ENCODE measurements around the gene GOSR2. TPM values are rescaled to one million over a fixed set of nuclear protein-coding genes. Genes with fewer than 3 reads are reported as not detected.
A peak's percentile ranks its signal among the peaks of the same experiment; 100 is the strongest.

The GOSR2 gene
- total RNA-seq (10 to 100 TPM; 72.2 to 92.8 TPM), polyA plus RNA-seq (ENCODE audit: insufficient read depth, low read depth, low replicate concordance) (92.4 TPM)
- long read RNA-seq, donor 1, transcript GOSR2-232 (6 exons, 3,964 nt), result major isoform, 16 of 23 reads
- long read RNA-seq, donor 1, partial matches to known transcripts, result 0 of 23 reads
- long read RNA-seq, donor 1, other reads (novel, unspliced or antisense), result 0 of 23 reads
- long read RNA-seq, donor 2, transcript GOSR2-232 (6 exons, 3,964 nt), result major isoform, 5 of 9 reads
- long read RNA-seq, donor 2, partial matches to known transcripts, result 0 of 9 reads
- long read RNA-seq, donor 2, other reads (novel, unspliced or antisense), result 0 of 9 reads

DNA sequence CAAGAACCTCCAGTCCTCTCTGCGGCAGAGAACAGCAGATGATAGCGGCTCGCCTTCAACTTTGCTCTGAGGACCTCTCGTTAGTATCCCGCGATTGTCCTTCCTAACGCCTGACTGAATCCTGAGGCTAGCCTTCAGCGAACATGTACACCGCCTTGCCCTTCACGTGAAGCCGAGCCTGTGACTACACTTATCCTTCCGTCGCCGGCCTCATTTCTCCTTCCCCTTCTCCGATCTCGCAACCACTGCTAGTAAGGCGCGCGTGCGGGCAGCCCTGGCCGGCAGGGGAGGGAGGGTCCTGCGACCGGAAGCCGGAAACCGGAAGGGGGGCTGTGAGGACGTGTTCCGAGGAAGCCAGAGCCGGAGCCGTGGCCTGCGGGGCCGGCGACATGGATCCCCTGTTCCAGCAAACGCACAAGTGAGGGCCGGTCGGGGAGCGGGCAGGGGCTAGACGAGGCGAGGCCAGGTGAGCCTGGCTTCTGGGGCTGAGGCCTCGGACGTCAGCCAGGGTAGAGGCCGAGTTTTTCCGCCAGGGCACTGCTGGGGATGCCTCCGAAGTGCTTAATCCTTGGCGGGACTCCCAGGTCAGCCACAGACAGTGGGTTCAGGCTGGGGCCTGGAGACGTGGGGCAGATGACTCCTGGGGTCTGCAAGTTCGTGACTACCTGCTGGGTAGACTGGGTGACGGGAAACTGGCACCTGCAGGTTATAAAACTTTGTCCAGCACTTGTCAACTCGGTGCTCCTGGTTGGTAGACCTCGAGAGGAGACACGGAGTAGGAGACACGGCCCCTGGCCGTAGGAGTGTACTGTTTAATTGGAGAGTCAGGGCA is at the start of gene GOSR2:
Gene GOSR2, plus strand, starts transcription at position 357 of the 832 bp plus-strand sequence. Its CDS starts 33 bp downstream, at position 390.
- DNase-seq, result peak; percentile 94
- TF ChIP-seq, protein P1, sequence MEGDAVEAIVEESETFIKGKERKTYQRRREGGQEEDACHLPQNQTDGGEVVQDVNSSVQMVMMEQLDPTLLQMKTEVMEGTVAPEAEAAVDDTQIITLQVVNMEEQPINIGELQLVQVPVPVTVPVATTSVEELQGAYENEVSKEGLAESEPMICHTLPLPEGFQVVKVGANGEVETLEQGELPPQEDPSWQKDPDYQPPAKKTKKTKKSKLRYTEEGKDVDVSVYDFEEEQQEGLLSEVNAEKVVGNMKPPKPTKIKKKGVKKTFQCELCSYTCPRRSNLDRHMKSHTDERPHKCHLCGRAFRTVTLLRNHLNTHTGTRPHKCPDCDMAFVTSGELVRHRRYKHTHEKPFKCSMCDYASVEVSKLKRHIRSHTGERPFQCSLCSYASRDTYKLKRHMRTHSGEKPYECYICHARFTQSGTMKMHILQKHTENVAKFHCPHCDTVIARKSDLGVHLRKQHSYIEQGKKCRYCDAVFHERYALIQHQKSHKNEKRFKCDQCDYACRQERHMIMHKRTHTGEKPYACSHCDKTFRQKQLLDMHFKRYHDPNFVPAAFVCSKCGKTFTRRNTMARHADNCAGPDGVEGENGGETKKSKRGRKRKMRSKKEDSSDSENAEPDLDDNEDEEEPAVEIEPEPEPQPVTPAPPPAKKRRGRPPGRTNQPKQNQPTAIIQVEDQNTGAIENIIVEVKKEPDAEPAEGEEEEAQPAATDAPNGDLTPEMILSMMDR (IDR thresholded peaks at IDR 0.05), result peak in 1 of 3 experiments; percentile 34
- TF ChIP-seq POLR2A (IDR thresholded peaks at IDR 0.05), result no peak
- H3K4me1 ChIP-seq, result peaks cover 14% of the 10 kb centered on the region
- no peaks in the 10 kb centered on the region for H3K36me3 ChIP-seq (ENCODE audit: low read depth, missing control alignments)
- H3K9me3 ChIP-seq, result no peaks in the 10 kb centered on the region
- WGBS, 2 donors, result 0 to 1% methylated on average over 37 to 51 of the region's 52 CpGs
- H3K27me3 ChIP-seq, result no peaks in the 10 kb centered on the region
- H3K4me3 ChIP-seq, result peak within 1 kb of the TSS; percentile 73 to 96
- H3K27ac ChIP-seq, result peak within 1 kb of the TSS; percentile 83 to 98
- intact Hi-C loops (cut with DNase I; ENCODE audit: low total_unique reads), result no loop called here

DNA sequence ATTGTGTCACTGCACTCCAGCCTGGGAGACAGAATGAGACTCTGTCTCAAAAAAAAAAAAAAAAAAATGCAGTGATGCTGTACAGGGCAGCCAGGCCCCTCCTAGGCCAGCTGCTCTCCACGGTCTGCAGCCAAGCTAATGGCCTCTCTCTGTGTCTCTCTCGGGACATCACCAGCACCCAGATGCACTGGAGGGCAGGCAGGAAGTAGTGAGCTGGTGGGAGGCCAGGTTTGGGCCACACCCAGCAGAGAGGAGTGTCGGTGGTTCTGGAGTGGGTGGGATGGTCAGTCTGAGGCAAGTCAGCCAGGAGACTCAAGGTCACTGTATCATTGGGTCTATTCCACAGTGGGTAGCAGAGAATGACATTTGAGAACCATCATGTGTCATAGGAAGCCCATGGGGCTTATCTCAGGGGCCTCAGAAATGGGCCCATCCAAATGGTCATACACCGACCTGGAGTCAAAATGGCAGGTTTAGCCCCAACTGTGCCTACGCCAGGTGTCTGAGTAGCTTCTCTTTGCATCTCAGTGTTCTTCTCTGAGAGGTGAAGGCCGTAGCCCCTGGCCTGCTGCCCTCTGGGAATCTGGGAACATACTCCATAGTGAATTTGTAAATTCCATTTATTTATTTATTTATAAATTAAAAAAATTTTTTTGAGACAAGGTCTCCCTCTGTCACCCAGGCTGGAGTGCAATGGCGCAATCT is 48.9 kb upstream of the GOSR2 start:
- Histone ChIP-seq H3K36me3 (ENCODE audit: low read depth, missing control alignments) (no peaks in the 10 kb centered on the region), H3K27ac (no peak overlapping the region), H3K4me1 (no peaks in the 10 kb centered on the region), H3K27me3 (no peaks in the 10 kb centered on the region), H3K4me3 (no peak overlapping the region), H3K9me3 (no peaks in the 10 kb centered on the region)
- intact Hi-C loops (cut with DNase I; ENCODE audit: low total_unique reads), result no loop called here
- WGBS, 2 donors, result 76% methylated on average over 7 of the region's 7 CpGs
- no peak for DNase-seq
- no peak for TF ChIP-seq POLR2A (IDR thresholded peaks at IDR 0.05)
- TF ChIP-seq, protein P1 (IDR thresholded peaks at IDR 0.05), result no peak

DNA sequence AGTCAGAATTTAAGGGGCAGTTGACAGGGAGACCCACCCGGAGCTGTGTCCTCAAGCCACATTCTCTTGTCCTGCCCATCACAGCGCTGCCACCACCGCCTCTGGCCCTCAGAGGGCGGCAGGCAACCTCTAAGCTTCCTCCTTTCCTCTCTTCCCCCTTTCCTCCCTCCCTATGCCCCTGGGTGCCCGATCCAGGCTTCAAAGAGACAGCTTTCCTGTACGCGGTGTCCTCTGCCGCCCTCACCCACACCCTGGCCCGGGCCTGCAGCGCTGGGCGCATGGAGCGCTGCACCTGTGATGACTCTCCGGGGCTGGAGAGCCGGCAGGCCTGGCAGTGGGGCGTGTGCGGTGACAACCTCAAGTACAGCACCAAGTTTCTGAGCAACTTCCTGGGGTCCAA is 48.1 kb upstream of the GOSR2 start:
- Histone ChIP-seq H3K4me3 (no peak overlapping the region), H3K9me3 (no peaks in the 10 kb centered on the region), H3K4me1 (no peaks in the 10 kb centered on the region), H3K27me3 (no peaks in the 10 kb centered on the region), H3K27ac (no peak overlapping the region), H3K36me3 (ENCODE audit: low read depth, missing control alignments) (no peaks in the 10 kb centered on the region)
- no peak for TF ChIP-seq POLR2A (IDR thresholded peaks at IDR 0.05)
- TF ChIP-seq, protein P1 (IDR thresholded peaks at IDR 0.05), result no peak
- DNase-seq, result no peak
- 88 to 92% methylated on average over 16 of the region's 16 CpGs for WGBS, 2 donors
- intact Hi-C loops (cut with DNase I; ENCODE audit: low total_unique reads), result no loop called here

DNA sequence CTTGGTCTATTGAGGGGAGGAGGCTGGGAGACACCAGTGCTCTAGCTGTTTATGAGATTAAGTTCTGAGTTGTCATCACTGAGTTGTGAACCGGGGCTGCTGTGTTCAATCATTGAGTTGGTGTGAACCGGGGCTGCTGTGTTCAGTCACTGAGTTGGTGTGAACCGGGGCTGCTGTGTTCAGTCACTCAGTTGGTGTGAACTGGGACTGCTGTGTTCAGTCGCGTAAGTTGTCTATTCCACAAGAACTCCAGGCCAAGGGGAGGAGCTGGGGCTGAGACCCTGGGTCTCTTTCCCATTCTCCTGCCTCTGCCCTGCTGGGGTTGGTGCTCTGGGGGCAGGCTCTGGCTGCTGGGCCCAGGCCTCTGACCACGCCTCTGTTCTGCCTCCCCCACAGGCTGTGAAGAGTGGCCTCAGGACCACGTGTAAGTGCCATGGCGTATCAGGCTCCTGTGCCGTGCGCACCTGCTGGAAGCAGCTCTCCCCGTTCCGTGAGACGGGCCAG is 47.1 kb upstream of the GOSR2 start:
- no peaks in the 10 kb centered on the region for H3K27me3 ChIP-seq
- intact Hi-C loops (cut with DNase I; ENCODE audit: low total_unique reads), result no loop called here
- TF ChIP-seq, protein P1 (IDR thresholded peaks at IDR 0.05), result no peak
- TF ChIP-seq POLR2A (IDR thresholded peaks at IDR 0.05), result no peak
- 82 to 90% methylated on average over 9 to 13 of the region's 13 CpGs for WGBS, 2 donors
- H3K27ac ChIP-seq, result no peak overlapping the region
- no peaks in the 10 kb centered on the region for H3K4me1 ChIP-seq
- H3K9me3 ChIP-seq, result no peaks in the 10 kb centered on the region
- no peak overlapping the region for H3K4me3 ChIP-seq
- no peak for DNase-seq
- H3K36me3 ChIP-seq (ENCODE audit: low read depth, missing control alignments), result no peaks in the 10 kb centered on the region
